Superior temporal gyrus (tissue), 1 donor: Measurements from ENCODE around the gene ZMIZ1.
"Not testable (repeated sequence)": the region's sequence is repeated elsewhere in the genome, so short reads cannot be mapped to it uniquely, and the experiment has no call there.

ENCODE experiments used
- DNase-seq: peaks from one replicate; pipeline ENCODE4 v3.0.0-alpha.2; 2016; ENCODE audit errors: extremely low spot score

The ZMIZ1 gene

DNA sequence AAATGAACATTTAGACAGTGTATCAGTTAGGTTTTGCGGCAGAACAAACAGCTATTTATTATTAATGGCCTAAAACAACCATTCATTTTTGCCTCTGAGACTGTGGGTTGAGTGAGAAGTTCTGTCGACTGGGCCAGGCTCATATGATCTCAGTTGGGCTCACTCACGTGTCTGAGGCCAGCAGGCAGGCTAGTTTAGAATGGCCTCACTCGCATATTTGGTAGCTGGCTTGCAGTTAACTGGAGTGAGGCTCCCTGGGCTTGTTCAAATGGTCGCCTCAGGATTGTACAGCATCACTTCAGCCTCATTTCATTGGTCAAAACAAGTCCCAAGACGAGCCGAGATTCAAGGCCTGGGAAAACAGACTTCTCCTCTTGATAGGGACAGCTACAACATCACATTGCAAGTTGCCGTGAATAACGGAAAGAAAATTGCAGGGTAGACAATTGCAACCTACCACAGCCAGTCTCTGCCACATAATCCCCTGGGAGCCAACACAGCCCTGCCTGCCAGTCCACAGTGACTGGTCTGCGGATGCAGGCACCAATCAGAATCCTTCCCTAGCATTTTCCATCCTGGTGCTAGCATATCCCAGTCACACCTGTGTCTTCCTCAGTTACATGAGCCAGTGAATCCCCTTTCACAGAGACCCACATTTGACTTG lies 255.4 kb downstream of the ZMIZ1 start:
- DNase-seq: peak; percentile 9

DNA sequence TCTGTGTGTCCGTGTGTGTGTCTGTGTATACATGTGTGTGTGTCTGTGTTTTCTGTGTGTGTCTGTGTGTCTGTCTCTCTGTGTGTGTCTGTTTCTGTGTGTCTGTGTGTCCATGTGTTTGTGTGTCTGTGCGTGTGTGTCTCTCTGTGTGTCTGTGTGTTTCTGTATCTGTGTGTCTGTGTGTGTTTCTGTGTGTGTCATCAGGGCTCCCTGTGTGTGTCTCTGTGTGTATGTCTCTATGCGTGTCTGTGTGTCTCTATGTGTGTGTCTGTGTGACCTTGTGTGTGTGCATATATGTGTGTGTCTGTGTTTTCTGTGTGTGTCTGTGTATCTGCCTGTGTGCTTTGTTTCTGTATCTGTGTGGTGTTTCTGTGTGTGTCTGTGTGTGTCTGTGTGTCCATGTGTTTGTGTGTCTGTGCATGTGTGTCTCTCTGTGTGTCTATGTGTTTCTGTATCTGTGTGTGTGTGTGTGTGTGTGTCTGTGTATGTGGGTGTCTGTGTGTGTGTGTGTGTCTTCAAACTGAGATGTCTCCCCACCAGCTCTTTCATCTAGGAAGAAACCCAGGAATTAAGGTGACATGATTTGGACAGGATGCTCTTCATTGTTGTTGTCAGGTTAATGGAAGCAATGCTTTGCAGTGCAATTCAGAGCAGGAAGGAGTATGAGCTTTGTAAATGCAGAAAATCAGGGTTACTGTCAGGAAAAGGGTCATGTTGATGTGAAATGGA lies 257.8 kb downstream of the ZMIZ1 start:
- no peak for DNase-seq

DNA sequence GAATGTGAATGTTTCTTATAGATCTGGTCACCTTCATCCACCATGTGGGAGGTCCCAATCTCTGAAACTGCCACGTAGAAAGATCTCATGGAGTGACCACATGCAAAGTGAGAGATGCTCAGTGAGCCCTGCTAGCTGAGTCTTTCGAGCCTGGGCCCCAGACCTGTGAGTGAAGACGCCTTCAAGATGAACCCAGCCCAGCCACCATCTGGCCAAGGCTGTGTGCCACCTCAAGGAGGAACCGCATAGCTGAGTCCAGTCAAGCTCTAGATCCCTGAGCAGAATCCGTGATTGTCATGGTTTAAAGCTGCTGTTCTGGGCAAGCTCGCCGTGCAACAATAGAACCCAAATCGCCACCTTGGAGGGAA lies 258.3 kb downstream of the ZMIZ1 start:
- DNase-seq: no peak

DNA sequence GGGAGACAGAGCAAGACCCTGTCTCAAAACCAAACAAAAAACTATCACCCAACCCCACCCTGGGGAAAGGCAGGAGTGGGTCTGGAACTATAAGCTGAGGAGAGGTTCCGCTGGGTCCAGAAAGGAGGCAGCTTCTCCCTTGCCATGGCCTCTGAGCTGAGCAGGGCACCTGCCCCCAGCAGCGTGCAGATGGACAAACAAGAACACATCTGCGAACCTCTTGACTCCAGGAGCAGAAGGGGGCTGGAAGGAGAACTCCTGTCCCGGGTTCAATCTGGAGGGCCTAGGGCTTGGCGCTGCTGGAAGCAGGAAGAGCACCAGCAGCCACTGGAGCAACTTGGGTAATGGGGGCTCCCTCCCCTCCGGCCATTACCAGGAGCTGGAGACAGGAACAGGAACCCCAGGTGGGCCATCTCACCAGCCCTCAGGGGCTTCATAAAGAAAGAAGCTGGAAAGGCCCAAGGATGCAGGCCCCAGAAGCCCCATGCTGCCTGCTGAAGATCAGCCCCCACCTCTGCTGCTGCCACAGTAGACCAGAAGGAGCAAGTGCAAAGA lies 259.5 kb downstream of the ZMIZ1 start:
- no peak for DNase-seq

DNA sequence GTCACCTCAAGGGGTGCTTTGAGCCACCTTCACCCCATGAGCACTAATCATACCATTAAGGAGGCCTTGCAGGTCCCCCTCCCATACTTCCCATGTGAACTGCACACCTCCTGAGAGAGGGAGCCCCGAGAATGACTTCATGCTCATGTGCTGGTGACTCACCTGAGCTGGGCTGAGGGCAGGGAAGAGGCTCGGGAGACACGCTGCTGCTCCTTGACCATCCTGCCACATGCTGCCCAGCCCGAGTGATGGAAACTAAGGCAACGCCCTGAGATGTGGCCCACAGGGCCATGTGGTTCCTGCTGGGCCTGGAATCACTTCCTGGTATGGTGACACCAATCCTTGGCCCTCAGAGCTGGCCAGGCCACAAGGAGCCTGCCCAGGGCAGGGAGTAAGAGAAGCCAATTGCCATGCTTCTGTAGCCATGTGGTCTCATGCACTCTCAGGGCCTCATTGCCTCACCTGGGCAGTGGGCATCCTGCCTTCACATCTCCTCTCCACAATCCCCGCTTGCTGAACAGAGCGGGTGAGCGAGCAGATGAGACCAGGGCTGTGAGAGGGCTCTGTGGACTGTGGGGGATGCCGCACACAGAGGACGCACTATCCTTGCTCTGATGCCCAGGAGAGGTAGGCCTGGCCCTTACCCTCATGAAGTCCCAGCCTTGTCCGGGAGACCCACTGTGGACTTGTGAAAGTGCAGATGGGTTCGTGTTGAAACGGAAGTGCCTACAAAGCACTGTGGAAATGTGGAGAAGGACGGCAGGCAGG lies 260.2 kb downstream of the ZMIZ1 start:
- no peak for DNase-seq

DNA sequence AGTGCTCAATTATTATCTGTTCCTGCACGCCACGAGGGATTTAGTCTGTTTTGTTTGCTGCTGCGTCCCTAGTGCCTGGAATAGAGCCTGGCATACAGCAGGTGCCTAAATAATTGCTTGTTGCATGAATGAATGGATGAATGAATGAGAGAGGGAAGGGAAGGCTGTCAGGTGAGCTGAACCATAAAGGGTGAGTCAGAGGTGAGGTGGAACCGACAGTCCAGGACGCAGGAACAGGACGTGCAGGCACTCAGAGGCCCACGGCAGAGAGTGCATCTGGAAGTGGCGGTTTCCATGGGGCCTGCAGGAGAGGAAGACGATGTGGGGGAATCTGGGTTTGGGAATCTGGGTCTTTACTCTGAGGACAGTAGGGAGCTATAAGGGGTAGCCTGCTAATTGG lies 260.8 kb downstream of the ZMIZ1 start:
- DNase-seq: no peak

DNA sequence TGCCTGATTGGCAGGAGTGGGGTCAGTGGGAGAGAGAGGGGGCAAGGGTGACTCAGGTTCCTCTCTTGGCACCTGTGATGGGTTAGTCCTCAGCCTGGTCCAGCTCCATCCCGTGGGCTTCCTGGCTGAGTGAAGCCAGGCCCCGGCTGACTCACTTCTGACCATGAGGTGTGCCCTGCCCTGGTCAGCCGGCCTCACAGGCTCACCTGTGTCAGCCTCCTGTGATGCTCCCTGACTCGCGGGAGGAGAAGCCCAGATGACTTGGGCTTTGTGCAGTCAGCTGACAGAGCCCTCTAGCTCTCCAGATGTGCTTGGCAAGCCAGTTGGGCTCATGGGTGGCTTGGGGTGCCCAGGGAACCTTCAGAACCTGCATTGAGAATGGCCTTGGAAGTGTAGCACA lies 262.5 kb downstream of the ZMIZ1 start:
- DNase-seq: no peak

DNA sequence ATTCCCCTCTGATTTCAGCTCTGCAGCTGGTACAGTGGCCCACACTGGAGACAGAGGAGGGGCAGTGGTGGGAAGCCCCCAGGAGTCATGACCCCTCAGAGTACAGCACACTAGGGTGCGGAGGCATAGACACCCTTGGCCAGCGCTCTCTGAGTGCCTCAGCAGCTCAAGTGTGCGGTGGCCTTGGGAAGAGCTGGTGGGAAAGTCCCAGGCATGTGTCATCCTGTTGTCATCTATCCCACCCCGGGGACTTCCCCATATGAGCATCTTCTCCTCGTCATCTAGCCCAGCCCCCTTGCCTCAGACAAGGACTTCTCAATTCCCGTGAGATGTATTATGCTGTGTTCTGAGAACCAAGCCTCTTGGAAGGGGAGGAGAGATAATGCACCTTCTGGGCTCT lies 262.9 kb downstream of the ZMIZ1 start:
- DNase-seq: no peak

DNA sequence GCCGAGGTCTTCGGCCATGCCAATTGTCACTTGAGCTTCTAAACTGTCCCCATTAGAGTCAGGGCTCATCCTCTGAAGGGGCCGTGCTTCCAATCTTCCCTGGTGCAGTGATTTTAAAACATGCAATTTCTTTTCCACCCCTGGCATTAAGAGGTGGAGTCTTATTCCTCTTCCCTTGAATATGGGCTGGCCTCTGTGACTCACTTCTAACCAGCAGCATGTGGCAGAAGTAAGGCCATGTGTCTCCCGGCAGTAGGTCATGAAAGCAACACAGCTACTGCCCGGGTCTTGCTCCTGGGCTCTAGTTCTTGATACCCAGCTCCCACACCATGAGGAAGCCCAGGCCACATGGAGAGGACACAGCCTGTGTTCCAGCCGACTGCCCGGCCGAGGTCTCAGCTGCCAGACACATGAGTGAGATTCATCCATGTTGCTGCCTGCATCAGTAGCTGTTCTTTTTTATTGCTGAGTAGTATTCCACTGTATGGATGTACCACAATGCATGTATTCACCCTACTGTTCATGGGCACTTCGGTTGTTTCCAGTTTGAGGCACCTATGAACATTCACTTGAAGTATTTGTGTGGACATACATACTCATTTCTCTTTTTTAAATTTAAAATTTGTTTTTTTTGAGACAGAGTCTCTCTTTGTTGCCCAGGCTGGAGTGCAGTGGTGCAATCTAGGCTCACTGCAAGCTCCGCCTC lies 264.0 kb downstream of the ZMIZ1 start:
- DNase-seq: not testable (repeated sequence)

DNA sequence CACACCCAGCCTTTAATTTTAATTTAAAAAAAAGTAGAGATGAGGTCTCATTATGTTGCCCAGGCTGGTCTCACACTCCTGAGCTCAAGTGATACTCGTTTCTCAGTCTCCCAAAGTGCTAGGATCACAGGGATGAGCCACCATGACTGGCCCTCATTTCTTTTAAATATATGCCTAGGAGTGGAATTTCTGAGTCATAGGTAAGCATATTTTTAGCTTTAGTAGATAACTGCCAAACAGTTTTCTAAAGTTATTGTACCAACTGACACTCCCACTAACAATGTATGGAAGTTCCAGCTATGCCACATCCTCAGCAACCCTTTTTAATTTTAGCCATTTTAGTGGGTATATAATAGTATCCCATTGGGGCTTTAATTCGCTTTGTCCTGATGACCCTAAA lies 264.7 kb downstream of the ZMIZ1 start:
- DNase-seq: no peak

DNA sequence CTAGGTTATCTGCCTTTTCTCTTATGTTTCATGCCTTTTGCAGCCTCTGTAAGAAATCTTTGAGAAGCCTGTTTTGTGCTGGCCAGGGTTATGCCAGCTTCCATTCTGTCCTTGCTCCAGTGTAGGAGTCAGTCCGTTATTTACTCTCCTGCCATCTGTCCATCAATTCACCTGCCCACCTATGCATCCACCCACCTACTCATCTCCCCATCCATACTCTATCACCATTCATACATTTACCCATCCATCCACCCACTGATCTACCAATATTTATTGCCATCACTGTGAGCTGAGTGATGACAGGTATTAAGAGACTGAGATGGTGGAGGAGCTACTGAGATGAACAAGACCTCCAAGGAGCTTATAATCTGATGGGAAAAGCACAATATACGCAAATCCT lies 265.8 kb downstream of the ZMIZ1 start:
- no peak for DNase-seq

DNA sequence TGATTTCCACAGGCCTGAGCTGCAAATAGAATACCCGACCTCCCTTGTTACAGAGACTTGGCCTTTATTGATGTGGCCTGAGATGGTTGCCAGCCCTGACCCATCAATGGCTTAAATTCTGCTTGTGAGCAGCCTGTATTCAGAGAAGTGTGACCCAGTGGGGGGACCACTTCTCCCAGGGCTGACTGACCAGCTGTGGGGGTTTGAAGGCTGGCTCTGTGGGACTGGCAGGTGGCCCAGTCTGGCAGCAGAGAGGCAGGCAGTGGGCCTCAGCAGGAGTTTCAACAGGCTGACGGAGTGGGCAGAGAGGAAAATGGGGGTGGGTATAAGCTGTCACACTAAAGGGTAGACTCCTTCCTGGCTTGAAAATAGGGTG lies 266.3 kb downstream of the ZMIZ1 start:
- DNase-seq: peak; percentile 85

DNA sequence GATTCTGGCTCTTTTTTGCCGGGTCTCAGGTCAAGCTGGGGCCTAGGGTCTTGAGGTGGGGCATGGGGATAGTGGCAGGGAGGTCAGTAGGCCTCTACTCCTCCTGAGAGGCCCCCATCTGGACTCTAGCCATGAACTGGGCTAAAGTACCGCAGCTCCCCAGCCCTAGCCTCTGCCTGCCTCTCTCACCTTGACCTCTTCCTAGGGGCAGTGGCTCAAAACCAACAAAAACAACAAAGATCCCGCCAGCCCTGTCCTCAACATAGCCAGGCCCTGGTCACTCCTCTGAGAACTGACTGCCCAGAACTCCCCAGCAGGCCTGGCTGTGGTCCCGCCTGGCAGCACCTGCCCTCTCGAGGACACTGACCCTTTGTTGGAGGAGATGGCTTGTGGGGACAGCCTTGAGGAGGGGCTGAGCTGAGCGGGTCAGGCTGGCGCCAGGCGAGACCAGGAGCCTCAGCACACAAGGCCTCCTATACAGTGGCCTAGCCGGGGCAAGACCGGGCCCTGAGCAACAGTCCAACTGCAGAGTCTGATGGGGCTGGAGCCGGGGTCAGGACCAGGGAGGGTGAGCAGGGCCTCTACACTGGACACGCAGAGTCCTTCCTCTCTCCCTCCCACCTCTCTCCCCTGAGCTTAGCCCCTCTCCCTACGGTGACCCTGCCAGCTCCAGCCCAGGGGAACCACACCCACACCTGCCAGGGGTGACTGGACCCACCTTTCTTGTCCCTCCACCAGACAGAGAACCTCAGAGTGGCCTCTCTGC lies 266.9 kb downstream of the ZMIZ1 start:
- peak; percentile 96 for DNase-seq

DNA sequence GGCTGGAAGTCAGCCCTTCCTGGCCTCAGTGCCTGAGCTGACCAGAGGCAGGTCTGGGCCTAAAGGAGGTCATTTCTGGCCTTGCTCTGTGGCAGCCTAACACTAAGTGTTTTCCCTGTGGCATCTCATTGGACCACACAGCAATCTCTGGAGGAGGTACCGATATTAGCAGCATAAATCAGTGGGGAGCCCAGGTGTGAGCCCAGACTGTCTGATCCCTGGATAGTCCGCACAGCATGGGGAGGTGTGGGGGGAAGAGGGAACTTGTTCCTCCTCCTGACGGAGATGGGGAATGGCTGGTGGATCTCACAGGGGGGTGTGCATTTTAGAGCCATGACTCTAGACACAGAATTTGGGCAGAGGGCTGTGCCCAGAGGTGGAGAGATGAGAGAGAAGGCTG lies 267.5 kb downstream of the ZMIZ1 start:
- DNase-seq: no peak

DNA sequence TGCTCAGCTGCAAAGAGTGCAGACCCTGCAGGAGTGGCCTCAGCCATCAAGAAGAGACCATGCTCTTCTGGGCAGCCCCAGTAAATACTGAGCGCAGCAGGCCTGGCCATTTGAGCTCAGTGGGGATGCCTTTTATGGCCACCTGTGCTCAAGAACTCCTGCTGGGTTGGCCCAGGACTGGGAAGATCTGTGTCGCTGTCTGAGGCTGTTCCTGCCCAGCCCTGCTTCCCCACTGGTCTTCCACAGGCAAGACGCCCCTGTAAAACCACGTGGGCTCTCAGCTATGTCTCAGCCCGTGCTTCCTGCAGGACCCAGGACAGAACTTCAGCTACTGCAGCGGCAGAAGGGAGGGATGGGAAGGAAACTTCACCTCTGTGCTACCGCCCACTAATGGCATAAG lies 268.0 kb downstream of the ZMIZ1 start:
- no peak for DNase-seq

DNA sequence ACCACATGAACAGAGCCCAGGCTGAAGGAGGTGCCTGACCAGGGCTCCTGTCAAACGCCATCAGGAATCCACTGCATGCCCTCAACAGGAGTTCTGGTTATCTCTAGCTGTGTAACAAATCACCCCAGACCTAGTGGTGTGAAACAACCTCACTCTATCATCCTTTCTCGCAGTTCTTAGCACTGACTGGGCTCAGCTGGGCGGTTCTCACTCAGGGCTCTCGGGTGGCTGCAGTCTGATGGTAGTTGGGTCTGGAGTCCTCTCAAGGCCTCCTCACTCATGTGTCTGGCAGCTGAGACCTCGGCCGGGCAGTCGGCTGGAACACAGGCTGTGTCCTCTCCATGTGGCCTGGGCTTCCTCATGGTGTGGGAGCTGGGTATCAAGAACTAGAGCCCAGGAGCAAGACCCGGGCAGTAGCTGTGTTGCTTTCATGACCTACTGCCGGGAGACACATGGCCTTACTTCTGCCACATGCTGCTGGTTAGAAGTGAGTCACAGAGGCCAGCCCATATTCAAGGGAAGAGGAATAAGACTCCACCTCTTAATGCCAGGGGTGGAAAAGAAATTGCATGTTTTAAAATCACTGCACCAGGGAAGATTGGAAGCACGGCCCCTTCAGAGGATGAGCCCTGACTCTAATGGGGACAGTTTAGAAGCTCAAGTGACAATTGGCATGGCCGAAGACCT lies 269.2 kb downstream of the ZMIZ1 start:
- DNase-seq: not testable (repeated sequence)

DNA sequence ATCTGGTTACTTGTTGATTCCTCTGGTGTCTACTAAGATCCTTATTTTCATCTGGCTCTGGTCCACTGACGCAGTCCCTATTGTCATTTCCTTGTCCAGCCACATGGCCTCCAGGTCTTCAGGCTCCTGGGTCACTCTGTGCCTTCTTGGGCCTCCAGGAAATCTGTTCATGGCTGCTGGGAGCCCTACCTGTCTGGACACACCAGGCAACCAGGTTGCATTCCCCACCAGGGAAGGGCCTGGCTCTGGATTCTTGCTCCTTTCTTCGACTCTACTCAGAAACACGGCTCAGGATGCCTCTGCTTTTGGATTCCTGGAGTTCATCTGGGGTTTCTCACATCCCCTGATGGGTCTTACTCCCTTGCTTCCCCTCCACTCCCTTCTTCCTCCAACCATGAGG lies 270.5 kb downstream of the ZMIZ1 start:
- no peak for DNase-seq

DNA sequence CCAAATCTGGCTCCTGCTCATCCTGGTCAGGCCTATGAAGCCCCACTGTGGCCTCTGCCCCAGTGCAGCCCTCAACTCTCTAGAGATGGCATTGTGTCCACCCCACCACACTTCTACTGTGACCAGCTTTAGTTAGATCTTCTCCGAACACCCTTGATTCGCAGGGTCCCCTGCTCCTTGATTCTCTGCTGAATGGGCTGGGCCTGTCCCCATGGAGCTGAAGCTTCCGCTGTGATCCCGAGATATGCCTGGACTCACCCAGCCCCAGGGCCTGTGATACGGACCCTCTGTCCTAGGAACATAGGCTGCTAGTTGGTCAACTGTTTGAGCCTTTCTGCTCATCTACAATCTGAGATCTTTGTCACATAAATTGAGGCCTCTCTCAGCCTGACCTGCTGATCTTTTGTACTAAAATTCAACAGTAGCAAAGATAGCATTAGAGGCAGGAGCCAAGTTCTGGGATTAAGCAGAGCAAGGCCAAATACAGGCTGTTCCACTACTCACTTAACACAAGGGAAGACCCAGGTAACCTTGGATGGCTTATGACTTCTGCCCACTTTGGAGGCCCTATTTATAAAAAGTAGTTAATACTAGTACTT lies 272.0 kb downstream of the ZMIZ1 start:
- DNase-seq: no peak

DNA sequence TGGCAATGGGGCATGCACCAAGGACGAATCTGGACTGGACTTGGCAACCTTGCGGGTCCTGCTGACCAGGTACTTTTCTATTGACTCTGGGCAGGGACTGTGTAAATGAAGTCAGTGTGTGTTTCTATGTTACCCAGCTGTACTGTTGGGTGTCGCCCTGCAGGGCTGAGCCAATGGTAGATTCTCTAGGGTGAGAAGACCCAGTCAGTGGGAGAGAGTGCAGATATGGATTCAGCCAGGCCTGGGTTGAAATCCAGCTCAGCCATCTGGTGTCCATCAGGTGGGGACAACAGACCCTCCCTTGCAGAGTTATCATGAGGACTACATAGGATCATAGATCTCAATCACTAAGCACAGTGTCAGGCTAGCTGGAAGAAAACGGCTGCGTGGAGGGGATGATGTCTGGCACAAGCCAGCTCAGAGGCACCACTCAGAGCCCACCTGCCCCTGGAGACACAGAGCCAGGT lies 273.6 kb downstream of the ZMIZ1 start:
- DNase-seq: no peak
